Measurements from ENCODE around the gene MICALL2.

The MICALL2 gene

GRCh38 chr7:1492640-1493039 lies 33.4 kb upstream of the MICALL2 start:
- no peak for DNase-seq

DNA sequence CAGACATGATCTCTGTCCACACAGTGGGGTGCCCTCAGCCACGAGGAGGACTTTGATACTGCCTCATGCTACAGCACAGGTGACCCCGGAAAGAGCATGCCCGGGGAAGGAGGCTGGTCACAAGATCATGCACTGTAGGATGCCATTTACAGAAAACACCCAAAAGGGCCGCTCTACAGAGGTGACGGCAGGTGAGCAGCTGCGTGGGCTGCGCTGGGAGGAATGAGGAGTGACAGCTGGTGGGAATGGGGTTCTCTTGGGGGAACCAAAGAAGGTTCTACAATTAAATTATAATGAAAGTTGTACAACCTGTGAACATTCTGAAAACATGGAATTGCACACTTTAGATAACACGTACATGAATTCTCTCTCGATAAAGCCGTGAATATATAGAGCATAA lies 33.0 kb upstream of the MICALL2 start:
- no peak for DNase-seq

DNA sequence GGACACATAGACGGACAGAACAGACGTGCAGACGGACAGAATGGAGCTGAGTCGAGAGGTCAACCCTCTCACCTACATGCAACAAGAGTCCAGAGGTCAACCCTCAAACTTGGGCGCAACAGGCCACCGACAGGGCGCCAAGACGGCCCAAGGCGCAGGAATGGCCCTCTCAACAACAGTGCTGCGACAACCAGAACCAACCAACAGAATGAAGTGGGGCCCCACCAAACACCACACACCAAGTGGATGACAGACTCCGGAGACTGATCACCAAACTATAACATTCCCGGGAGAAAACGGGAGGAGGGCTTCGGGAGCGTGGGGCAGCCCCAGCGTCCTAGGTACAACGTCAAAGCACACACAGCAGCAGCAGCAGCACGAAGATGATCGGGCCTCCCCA lies 31.6 kb upstream of the MICALL2 start:
- no peak for DNase-seq

DNA sequence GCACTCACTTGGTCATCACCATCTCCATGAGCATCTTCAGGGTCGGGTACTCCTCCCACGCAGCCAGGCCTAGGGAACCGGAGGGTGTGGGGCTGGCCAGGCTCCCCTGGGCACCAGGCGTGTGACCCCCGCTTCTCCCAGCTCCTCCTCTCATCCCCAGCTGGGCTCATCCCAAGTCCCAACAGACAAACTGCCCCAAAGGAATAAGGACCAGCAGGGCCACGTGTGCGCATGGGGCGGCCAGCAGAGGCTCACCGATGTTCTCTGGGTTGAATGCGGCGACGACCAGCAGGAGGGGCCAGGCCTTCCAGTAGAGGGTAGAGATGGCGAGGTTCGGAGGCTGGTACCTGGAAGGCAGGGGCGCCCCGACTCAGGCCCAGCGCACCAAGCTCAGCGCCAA lies 30.1 kb upstream of the MICALL2 start:
- no peak for DNase-seq

DNA sequence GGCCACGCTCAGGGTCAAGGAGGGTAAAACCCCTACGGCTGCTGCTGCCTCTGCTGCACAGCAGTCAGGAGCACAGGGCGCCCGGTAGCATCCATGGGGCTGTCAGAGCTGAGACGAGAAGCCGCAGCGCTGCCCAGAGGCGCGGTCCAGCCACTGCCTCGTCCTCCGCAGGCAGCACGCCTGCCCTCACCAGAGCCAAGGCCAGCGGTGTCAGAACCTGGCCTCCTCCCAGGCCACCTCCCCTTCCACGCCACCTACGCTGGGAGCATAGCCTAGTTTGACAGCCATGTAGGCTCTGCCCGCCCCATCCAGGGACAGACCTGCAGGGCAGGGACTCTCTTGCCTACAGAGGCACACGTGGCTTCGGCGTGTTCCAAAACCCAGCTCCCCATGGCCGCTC lies 28.7 kb upstream of the MICALL2 start:
- no peak for DNase-seq

DNA sequence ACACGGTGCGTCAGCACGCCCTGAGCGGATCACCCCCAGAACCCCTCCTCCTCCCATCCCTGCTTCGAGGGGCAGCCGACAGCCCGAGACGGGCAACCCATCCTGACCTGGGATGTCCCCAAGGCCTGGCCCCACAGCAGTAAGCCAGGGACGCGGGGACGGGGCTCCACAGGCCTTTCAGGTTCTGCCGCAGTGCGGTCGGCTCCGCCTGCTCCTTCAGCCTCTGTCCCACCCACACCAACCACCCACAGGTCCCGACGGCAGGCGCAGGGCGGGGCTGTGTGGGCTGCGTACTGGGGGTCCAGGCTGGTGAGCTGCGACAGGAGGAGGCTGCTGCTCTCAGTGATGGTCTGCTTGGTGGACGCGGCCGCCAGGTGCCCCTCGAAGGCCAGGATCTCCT lies 28.2 kb upstream of the MICALL2 start:
- no peak for DNase-seq

- DNase-seq: no peak
Measured at GRCh38 chr7:1486571-1486970, 27.3 kb upstream of the MICALL2 start.

DNA sequence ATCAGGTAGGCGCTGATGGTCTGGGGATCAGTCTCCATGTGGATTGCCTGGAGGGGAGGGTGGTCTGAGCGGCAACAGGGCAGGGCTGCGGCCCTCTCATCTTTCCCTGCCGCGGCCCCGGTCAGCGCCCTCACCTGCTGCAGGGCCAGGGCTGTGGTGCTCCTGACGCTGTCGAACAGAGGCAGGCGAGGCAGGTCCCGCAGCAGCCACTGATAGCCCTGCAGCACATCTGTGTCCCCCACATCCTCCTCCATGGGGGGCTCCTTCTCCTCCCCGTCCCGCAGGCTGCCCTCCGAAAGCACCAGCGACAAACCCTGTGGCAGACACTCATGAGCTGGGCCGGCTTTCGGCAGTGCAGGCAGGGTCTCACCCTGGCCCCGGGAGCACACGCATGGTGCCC lies 25.9 kb upstream of the MICALL2 start:
- no peak for DNase-seq

GRCh38 chr7:1484569-1484968 lies 25.3 kb upstream of the MICALL2 start:
- no peak for DNase-seq

DNA sequence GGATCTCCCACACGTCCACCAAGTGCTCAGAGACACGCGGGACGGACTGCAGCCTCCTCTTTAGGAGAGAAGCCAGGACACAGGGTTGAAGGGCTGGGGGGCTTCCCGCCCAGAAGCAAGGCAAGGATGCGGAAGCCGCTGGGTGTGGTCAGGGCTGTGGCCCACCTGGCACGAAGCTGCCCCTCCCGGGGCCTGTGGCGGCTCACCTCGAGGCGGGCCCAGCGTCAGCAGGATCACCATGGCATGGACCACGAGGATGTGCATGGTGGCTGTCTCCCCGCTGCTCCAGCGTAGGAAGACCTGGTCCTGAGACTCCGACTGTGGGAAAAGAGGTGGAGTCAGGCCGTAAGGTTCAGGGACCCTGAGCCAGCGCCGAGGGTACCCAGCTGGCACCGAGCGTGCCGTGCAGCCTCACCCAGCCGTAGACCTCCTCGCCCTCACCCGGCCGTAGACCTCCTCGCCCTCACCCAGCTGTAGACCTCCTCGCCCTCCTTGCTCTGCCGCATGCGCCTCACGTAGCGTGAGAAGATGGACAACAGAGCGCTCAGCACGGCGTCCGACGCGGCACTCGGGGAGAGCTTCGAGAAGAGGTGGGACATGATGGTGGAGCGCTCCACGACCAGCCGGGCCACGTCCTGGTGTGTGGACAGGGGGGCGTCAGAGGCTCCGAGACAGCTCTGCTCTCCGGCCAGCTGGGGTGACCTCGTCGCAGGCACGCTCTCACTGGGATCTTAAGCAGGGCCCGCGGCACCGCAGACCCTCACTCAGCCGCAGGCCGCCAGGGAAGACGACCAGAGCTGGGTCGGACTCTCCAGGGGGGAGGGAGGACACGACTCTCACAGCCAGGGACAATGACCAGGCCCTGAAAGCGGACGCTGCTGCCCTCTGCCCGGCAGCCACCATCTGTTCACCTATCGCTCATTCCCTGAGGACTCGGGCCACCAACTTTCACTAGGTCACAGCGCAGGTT lies 24.6 kb upstream of the MICALL2 start:
- DNase-seq: no peak

GRCh38 chr7:1483079-1483478 lies 23.8 kb upstream of the MICALL2 start:
- DNase-seq: no peak

DNA sequence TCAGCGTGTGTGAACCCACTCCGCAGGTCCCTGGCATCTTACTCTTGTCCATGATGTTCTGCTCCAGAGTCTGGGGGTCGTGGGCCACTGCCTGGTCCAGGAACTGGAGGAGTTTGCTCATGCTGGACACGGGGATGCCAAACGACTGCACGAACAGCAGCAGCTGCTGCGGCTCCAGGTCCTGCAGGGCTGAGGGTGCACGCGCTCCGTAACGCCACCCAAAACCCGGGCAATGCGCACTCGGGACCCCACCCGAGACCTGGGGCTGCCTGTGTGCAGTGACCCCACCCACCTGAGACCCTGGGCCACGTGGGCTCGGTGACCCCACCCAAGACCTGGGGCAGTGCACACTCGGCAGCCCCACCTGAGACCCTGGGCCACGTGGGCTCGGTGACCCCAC lies 22.0 kb upstream of the MICALL2 start:
- no peak for DNase-seq

DNA sequence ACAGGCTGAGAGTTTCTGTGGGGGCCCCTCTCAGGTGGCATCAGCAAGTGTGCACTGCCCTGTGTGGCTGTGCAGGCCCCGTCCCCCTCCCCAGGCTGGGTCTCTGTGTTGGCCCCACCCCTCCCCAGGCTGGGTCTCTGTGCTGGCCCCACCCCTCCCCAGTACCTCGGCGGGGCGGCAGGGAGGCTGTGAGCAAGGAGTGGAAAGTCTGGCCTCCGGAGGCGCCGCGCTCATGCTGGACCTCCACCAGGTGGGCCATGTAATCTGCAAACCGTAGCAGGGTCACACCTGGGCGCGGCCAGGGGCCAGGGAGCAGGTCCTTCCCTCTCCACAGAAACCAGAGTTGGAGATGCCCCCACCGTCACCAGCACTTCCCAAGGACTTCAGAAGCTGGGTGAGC lies 21.4 kb upstream of the MICALL2 start:
- DNase-seq: no peak

DNA sequence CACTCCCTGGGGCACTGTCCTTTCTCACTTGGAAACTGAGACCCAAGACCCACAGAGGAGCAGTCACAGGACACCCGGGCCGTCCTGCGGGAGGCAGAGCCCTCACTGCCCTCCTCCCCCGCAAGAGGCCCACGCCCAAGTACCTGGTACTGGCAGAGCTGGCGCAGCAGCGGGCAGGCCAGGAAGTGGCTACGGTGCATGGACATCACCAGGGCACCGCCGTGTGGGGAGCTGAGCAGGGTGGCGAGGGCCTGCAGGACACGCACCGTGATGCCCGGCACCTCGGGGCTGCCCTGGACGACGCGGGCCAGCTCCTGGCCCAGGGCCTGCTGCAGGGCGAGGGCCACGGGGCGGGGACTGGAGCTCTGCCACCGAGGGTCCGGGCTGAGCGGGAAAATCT lies 20.0 kb upstream of the MICALL2 start:
- DNase-seq: no peak

- DNase-seq: no peak
Measured at GRCh38 chr7:1478480-1478879, 19.2 kb upstream of the MICALL2 start.

DNA sequence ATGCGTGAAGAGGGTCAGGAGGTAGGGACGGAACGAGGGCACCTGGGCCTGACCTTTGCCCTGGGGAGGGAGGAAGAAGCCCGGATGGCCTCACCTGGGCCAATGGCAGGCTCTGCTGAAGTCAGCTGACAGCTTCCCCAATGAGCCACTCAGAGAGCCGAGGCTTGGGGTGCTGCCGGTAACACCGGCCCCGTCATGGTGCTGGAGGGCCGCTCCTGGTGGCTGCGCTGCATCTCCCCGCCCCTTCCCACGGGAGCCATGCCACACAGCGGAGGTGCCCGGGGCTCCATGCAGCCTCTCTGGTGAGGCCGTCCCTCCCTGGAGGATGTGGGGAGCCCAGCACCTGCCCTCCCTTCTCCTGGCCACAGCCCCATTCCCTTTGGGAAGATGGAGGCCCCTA lies 17.6 kb upstream of the MICALL2 start:
- DNase-seq: no peak

- no peak for DNase-seq
Measured at GRCh38 chr7:1475991-1476390, 16.7 kb upstream of the MICALL2 start.

DNA sequence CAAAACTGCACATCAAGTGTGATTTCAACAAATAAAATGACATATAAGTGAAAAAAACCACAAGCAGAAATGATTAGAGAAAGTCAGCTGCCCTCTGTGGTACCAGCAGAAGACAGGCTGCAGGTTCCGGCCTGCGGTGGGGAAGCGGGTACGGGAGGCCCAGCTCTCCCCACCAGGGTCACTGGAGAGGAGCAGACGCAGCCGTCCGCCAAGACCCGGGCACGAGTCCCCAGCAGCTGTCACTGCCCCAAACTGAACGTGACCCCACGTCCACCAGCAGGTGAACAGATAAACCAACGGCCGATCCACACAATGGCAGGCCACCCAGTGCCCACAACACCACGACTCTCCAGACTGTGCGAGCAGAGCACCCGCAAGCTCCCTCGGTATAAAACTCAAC lies 16.1 kb upstream of the MICALL2 start:
- DNase-seq: no peak

DNA sequence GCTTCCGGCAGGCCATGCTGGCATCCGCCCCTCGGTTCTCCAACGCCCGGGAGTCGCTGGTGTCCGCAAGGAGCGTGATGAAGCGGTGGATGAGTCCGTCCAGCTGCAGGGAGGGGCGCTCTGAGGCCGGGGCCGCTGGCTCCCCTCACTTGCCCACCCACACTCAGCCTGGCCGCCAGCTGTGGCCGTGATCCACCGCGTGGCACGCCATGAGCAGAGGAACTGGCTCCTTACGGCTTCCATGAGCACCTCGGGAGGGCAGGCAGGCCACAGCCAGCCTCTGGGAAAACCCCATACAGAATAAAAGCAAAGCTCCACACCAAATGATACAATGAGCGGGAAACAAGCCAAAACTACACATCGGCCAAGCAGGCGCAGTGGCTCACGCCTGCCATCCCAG lies 15.5 kb upstream of the MICALL2 start:
- no peak for DNase-seq

DNA sequence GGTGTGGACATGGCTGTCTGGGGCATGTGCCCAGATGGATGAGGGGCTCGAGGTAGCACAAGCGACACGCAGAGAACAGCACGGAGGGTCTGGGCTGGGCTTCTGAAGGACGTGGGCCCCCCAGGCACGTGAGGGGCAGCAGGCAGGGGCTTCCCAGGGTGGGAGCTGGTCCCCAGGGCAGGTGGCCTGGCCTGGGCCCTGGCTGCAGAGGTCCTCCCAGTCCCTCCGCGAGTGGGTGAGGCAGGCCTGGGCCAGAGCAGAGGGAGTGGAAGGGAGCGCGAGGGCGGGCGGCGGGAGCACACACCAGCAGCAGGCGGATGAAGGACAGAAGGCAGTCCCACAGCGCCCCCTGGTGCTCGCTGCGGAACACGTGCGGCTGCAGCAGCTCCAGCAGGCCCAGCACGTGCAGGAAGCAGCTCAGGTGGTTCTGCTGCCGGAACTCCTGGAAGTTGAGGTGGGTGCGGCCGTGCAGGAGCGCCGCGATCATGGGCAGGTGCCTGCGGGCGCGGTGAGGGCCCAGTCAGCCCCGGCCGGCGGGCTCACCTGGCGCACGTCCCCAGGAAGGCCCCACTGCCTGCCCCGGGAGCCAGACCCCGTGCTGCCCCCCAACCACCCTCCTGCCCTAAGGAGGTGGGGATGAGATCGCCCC lies 14.7 kb upstream of the MICALL2 start:
- DNase-seq: no peak

DNA sequence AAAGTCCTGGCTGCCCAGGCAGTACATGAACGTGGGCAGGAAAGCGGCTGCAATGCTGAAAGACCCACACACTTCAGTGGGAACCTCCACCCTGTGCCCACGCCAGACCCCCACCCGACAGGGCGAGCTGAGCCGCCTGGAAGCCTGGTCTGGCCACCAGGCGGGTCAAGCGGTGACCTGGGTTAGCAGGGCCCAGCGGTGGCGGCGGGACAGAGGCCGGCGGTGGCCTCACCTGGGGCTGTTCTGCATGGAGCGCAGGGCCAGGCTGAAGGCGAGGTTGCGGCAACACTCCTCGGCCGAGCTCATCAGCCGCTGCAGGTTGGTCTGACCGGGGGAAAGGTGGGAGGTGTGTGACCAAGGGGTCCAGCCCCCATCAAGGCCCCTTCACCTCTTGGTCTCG lies 11.6 kb upstream of the MICALL2 start:
- no peak for DNase-seq

- DNase-seq: no peak
Measured at GRCh38 chr7:1468643-1469298, 9.5 kb upstream of the MICALL2 start.

DNA sequence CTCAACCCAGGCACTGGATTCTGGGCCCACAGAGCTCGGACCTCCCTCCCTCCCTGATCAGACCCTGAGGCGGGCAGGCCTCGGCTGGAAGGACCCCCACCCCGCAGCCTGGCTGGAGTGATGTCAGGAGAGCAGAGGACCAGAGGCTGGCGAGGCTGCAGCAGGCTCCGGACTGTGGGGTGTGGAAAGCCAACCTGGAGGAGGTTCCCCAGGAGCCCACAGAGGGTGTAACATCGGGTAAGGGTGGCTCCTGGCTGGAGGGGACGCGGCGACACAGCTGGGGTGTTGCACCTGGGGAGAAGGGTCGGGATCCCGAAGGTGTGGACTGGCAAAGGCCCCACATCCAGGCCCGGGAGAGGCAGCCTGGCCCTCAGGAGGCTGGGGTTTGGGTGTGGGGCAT lies 8.9 kb upstream of the MICALL2 start:
- no peak for DNase-seq
